ENCODE measurements around the gene FIBCD1. TPM values are rescaled to one million over a fixed set of nuclear protein-coding genes. Genes with fewer than 3 reads are reported as not detected.
A peak's percentile ranks its signal among the peaks of the same experiment; 100 is the strongest.

FIBCD1 gene
- total RNA-seq, 1 experiment from 2014 or later, result 7.1 TPM

GRCh38 chr9:130888146-130888885 lies 50.7 kb downstream of the FIBCD1 start:
- Mint-ChIP-seq H3K9me3 (no peaks in the 10 kb centered on the region), H3K36me3 (ENCODE audit: insufficient read depth in 1 of 3, low read depth in 3 of 3) (peaks cover 22 to 72% (median 51%) of the 10 kb centered on the region in 3 experiments)

More at GRCh38 chr9:130888146-130888885, 50.7 kb downstream of the FIBCD1 start:
- TF ChIP-seq CTCF (conservative IDR thresholded peaks at IDR 0.05), result no peak
- Histone ChIP-seq H4K91ac (ENCODE audit: insufficient read length, low read depth, low read length) (no peak overlapping the region), H3K4me2 (ENCODE audit: insufficient read depth, insufficient read length, low read length) (no peak overlapping the region), H3K18ac (ENCODE audit: insufficient read length, low read depth, low read length) (no peak overlapping the region), H3K23ac (ENCODE audit: insufficient read length, low read depth, low read length) (no peak overlapping the region), H2BK5ac (ENCODE audit: insufficient read length, low read length) (no peak overlapping the region), H3K27me3 (ENCODE audit: insufficient read depth, low read length) (no peaks in the 10 kb centered on the region), H2BK15ac (ENCODE audit: low read depth, low read length) (no peak overlapping the region), H3K23me2 (ENCODE audit: insufficient read length, low read depth, low read length, poor library complexity, severe bottlenecking) (no peaks in the 10 kb centered on the region), H3K56ac (ENCODE audit: insufficient read length, low read depth, low read length) (no peak overlapping the region), H2BK12ac (ENCODE audit: insufficient read length, low read depth, low read length) (no peak overlapping the region), H4K8ac (replicated peaks; ENCODE audit: insufficient read length, low read depth, low read length) (no peak overlapping the region), H2BK20ac (ENCODE audit: low read depth, low read length, poor library complexity, severe bottlenecking) (no peak overlapping the region), H3K27ac (ENCODE audit: insufficient read length, low read depth, low read length) (no peak overlapping the region), H3K4ac (ENCODE audit: low read depth, low read length) (no peak overlapping the region), H3K4me1 (ENCODE audit: insufficient read depth, low read length) (no peaks in the 10 kb centered on the region), H2BK120ac (ENCODE audit: low read depth, low read length, poor library complexity, severe bottlenecking) (no peak overlapping the region), H2AK5ac (ENCODE audit: insufficient read length, low read length) (no peak overlapping the region), H4K20me1 (ENCODE audit: control insufficient read depth, insufficient read depth, insufficient read length) (no peaks in the 10 kb centered on the region), H3T11ph (ENCODE audit: low read length) (no peak overlapping the region), H2AFZ (ENCODE audit: low read length) (no peak overlapping the region), H3K14ac (ENCODE audit: insufficient read depth, low read length) (no peak overlapping the region; the same call in 1 of the 2 replicates), H4K5ac (ENCODE audit: insufficient read length, low read depth, low read length) (no peak overlapping the region), H3K9ac (ENCODE audit: extremely low read depth, insufficient read length, low read length) (no peak overlapping the region), H3K79me1 (ENCODE audit: insufficient read depth, low read depth, low read length, poor library complexity, severe bottlenecking) (no peaks in the 10 kb centered on the region), H3K79me2 (ENCODE audit: insufficient read depth, low read length) (no peaks in the 10 kb centered on the region), H3K9me3 (ENCODE audit: control insufficient read depth, low read depth, low read length) (no peaks in the 10 kb centered on the region)
- H3K27ac Mint-ChIP-seq, result 0 out of 7 replicates have a peak overlapping the region, but pooled peaks of 1 of the 3 experiments have one; percentile 9
- DNase-seq, result no peak
- H3K4me1 Mint-ChIP-seq, result peaks cover 3 to 5% of the 10 kb centered on the region in 2 experiments; a peak in 3 of 4 replicates
- WGBS (ENCODE audit: extremely low coverage, insufficient read length, low lambda C conversion rate), result no CpG with 5 or more reads among the region's 22 CpGs
- H3K4me3 Mint-ChIP-seq, result no peak overlapping the region
- no peaks in the 10 kb centered on the region; the same call in 1 of the 2 replicates for H3K27me3 Mint-ChIP-seq (ENCODE audit: low read depth)

Data from H9 (cell line).